HG03432 (cell line): Measurements from ENCODE around the gene DCAF8.

ENCODE experiments used
- ATAC-seq: cut with Tn5 transposase; IDR thresholded peaks from one replicate; pipeline ENCODE4 v1.9.1; 2021; ENCODE audit warnings: mild to moderate bottlenecking, moderate library complexity; ENCODE audit not compliant: unreplicated experiment

The DCAF8 gene

DNA sequence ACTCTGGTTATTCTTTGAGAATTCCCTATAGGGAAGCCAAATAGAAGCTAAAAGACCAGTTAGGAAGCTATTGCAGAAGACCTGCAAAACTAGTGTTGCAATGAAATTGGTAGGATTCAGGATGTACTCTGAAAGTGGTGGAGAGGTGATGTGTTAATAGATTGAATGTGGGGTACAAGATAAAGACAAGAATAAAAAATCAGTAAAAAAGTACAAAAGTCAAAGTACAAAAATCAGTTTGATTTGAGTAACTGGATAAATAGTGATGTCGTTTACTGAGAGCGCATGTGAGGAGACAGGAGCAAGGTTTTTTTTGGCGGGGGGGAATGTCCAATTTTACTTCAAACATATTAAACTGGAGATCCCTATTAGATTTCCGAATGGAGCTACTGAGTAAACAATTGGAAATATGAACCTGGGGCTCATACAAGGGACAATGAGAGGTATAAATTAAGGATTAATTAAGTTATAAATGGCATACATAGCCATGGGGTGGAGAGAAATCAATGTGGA lies 2.5 kb upstream of the DCAF8 start:
- ATAC-seq: no peak

DNA sequence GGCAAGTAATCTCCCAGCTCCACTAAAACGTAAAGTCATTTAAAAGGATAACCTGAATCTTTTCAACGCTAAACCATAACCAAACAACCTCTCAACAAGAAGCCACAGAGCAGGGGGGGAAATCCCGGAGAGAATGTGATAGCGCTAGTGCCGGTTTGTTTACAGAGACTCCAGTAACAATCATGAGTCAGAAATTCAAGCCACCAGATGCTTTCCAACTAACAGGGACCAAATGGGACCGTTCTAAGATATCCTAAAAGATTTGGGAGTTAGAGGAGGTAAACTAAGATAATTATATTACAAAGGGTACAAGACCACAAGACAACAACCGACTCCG lies 825 bp downstream of the DCAF8 start:
- peak; percentile 27 for ATAC-seq

DNA sequence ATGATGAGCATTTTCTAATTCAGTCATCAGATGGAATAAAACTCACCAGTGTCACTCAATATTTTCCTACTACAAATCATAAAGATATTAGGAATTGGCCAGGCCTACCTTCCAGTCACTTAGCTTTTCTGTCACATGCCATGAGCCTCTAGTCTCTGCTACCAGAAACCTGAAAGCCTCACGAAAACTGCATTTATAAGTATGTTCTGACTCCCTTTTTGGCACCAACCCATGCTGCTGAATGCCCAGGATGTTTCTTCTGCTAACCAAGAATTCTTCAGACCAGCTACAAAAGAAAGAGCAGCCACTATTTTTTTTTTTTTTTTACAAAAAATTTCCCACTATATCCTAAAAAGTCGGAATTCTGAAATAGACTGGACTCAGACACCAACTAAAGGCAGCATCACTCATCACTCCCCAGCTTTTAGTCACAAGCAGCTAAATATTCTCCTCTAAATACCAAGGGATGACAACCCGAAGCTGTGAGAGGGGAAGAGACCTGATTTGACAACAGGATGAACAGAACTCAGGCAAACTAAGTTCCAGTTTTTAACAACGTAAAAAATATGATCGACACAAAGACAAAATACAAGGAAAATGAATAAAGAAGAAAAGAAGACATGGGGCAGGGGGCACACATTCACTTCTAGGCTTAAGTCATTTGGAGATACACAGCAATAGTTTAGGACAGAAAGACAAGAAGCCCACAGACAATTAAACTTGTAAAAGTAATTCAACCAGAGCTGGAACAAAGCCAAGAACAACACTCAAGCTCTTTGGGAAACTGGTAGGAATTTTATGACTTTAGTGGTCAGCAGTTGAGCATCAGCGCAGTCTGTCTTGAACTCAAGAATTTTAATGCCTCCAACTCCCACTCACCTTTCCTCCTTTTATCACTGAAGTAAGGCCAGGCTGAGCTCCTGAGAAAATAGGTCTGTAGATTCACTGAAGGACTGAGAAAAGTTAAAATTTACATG lies 1.7 kb downstream of the DCAF8 start:
- no peak for ATAC-seq

DNA sequence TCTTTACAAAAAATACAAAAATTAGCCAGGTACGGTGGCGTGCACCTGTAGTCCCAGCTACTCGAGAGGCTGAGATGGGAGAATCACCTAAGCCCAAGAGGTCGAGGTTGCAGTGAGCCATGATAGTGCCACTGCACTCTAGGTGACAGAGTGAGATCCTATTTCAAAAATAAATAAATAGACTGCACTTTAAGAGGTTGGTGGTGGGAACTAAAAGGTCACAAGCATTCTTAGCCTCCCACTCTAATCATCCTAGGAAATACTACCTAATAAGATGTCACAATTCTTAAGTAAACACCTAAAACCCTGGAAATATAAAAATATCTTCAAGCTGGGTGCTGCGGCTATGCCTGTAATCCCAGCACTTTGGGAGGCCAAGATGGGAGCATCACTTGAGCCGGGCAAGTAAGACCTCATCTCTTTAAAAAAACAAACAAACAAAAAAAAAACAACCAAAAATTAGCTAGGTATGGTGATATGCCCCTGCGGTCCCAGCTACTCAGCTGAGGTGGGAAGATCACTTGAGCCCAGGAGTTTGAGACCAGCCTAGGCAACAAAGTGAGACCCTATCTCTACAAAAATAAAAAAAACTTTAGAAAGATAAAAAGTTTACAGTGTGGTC lies 4.1 kb downstream of the DCAF8 start:
- ATAC-seq: no peak

DNA sequence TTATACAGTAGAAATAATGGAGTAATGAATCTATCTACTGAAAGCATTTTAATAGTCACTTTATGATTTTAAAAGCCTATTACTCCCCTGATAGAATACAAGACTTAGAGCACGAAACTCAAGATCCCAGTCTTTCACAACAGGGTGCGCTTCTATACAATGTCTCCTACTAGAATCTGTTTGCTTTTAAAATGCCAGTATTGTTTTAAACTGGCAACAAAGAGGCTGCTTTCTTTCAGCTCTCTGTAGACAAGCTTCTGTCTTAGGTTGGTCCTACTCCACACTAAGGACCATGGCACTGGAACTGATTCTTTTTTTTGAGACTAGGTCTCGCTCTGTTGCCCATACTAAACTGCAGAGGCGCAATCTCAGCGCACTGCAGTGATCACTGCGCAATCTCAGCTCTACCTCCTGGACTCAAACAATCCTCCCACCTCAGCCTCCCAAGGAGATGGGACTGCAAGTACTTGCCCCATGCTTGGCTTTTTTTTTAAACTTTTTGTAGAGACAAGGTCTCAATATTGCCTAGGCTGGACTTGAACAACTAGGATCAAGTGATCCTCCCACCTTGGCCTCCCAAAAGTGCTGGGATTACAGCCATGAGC lies 4.8 kb downstream of the DCAF8 start:
- ATAC-seq: no peak

DNA sequence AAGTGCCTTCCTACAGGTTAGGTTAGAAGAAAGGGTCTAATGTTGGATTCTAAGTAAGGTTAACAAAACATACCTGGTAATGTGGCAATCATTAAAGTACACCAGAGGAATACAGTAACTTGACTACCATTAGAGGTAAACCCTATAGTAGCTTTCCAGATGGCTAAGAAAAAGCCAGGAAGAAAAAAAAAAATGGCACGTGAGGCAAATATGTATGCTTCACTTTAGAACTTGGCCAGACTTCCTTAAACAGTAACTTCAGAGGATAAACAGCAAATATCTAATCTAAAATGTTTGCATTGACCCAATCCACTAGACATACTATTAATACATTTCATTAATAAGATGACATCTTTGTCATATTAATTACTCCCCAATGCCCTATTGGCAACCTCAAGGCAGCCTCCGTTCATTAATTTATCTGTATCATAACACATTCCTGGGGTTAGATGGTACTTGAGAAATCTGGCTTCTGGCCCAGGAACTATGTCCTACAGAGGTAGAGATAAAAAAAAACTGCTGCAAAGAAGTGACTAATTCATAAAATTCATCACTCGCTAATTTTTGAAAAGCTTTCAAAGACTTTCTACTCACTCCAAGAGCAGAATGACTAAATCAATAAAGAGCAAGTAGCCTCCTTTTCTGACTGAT lies 5.8 kb downstream of the DCAF8 start:
- ATAC-seq: no peak

DNA sequence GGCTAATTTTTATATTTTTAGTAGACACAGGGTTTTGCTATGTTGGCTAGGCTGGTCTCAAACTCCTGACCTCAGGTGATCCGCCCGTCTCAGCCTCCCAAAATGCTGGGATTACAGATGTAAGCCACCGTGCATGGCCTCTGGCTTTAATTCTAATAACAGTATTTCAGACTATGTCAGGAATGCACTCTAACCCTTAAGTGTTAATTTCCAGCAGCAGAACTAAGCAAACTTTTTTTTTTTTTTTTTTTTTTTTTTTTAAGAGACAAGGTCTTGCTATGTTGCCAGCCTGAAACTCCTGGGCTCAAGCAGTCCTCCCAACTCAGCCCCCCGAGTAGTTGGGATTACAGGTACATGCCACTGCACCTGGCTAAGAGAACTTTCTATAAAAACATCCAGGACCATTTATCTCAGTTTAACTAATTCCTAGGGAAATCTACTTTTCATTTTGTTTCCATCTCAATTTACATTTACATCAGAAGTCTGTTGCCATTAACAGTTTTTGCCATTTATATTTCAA lies 6.5 kb downstream of the DCAF8 start:
- no peak for ATAC-seq

DNA sequence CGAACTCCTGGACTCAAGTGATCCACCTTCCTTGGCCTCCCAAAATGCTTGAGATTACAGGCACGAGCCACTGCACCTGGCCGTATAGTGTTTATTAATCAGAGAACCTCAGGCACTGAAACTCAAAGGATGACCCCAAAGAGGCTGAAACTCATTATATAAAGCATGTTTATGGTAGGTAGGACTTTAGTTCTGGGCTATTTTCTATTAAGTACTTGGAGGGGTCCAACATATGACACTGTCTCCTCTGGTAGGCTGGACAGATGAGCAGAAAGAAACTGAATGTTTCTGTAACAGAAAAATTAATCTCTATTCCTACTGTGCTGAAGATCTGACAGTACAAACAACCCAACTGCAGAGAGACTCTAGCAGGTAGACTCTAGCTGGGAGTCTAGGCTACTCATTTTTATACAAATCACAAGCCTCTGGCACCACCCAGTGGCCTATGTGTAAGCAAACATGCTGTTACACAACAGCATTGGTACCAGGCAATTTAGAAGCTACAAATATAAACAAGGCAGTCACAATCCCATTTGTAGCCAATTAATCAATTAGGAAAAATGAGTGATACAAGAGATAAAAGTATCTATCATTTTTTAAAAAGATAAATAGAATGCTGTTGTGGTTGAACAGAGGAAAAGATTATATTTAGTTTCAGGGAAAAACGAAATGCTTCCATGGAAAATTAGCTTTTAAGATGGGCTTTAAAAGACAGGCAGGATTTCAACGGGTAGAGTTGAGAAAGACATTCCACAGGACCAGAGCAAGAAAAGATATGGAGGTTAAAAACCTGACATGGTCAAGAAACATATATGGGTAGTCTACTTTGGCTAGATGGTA lies 10.4 kb downstream of the DCAF8 start:
- peak; percentile 75 for ATAC-seq

DNA sequence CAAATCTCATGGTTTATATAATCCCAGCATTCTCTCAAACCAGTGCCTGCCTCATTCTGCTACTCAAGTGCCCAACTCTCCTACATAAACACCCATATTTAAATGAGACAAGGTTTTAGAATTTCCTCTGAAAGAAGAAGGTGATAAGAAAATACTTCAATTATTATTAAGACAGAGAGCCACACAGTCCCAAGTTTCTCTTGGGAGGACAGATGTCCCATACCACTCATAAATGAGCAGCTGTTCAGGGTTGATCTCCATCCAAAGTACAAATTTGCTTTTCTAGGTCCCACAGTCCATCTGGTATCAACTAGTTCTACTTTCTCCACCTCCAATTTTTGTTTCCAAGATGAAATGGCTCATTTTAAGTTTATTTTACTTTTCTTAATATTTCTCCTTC lies 11.3 kb downstream of the DCAF8 start:
- ATAC-seq: no peak

DNA sequence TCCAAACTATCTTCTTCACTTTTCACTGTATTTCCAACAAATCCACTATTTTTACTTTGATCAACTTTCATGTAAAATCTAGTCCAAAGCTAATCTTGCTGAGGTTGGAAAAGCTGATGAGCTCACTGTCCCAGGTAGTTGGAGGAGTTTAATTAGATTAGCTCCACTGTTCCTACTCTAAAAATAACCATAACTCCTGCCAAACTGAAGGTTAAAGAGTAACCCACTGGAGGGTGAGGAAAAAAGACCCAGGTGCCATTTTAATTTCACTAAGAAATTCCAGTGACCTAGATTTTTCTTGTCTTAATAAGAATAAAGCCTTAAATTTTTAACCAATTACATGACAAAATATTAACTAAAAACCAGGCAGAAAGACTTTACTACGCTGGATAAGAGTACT lies 15.3 kb downstream of the DCAF8 start:
- ATAC-seq: no peak

DNA sequence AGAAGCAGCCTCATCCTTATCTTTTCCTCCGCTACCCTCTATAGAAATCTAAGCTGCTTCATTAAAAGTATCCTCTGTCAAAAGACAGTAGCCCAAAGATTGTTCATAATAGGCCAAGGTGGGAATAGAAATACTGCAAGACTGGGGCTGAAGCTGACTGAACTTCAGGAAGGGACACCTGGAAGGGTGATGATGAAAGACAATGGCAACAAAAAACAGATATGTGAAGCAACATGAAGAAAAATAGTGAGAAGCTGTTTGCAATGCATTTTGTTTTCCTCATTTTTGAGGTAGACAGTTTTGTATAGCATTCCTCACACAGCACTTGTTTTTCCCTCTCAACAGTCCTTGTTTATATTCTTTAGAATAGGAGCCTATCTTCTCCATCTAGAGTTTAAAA lies 16.9 kb downstream of the DCAF8 start:
- no peak for ATAC-seq

DNA sequence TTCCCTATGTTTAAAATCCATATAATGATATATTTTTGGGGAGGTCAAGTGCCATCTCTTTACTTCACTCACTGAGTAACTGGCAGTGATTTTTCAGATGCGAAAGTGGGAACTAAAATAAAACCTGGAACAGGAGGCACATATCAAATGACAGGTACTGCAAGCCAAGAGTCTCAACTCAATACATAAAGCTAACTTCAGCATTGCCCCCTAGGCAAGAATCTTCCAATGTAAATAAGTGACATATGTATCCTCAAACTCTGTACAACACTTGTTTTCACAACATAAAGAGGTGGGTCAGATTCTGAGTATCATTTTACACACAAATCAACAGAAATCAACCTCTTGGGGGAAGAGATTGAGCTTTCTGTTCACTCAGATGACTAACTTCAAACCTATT lies 18.1 kb downstream of the DCAF8 start:
- ATAC-seq: no peak

DNA sequence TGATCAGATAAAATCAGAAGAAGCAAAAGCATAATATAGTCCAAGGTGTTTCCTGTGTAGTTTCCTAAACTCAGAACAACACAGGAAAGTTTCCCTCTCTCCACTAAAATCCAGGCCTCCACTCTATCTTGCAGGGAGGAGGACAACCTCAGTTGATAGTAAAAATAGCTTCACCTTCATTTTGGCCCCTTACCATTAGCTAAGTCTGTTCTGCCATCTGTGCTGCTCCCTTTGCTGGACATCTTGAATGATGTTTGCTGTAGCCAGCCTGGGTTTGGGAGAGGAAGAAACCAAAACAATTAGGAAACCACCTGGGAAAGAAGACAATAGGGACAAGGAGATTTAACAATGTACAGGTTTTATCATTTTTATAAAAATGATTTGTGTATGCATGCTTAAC lies 18.6 kb downstream of the DCAF8 start:
- ATAC-seq: no peak

DNA sequence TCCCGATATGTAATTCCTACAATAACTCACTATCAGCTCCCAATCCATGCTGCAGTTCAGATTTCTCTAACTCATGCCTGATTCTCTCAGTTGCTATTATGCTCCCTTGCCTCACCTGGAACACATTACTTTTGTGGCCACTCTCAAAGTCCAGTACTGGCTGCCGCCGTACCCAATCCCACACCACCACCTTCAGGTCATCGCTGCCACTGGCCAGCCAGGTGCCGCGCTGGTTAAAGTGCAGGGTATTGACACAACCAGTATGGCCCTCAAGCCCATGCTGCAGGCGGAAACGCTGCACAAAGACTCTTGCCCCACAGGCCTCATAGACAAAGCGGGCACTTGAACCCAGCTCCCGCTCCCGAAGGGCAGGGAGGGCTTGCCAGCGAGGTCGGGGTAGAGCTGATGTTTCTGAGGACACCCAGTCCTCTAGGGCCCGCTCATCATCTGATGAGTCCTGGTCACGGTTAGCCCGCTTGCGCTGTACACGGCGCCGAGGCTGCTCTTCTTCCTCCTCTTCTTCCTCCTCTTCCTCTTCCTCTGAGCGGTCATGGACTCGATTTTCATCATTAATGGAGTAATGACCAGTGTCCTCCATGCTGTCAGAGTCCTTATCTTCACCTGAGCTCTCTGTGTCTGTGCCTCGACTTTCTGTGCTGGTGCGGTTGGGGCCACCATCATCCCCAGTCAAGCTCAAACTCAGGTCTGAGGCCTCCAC lies 22.6 kb downstream of the DCAF8 start:
- ATAC-seq: no peak

DNA sequence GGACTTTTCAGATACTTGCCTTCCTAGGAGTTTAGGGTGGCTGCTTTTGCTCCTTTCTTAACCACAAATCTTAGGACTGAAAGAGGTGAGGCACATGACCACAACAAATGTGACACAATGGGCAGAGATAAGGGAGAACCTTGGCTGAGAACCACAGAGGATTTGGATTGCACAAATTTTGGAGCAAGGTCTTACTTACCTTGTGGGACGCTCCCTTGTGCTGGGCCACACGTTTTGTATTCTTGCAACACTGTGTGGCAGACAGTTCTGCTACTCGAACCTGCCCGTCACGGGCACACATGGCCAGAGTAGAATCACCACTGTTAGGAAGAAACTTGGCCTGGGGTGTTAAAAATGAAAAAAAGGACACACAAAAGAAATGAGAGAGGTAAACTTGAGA lies 23.9 kb downstream of the DCAF8 start:
- ATAC-seq: no peak

DNA sequence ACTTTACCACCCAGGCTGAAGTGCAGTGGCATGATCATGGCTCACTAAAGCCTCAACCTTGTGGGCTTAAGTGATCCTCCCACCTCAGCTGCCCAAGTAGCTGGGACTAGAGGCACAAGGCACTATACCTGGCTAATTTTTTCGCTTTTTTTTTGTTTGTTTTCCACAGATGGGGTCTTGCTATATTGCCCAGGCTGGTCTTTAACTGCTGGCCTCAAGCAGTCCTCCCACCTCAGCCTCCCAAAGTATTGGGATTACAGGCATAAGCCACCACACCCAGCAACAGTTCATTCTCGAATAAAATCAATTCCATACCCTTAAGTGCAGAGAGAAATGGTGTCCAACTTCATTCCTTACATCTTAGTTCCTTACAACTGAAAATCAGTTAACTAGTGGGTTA lies 24.8 kb downstream of the DCAF8 start:
- ATAC-seq: no peak

DNA sequence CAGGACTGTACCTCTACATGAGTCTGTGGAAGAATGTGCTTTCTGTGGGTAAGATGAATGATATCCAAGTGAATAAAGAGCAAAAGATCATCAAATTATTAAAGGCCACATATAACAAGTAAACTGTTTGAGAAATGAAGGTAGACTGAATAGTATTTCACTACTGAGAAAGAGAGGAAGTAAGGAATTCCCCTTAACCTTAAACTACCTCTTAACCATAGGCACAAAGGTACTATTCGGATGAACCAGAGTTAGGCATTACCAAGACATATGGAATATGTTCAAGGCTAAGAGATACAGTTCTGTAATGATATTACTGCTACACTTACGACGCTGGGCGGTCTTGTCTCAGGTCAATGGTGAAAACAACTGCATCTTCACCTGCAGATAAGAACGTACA lies 25.5 kb downstream of the DCAF8 start:
- no peak for ATAC-seq

DNA sequence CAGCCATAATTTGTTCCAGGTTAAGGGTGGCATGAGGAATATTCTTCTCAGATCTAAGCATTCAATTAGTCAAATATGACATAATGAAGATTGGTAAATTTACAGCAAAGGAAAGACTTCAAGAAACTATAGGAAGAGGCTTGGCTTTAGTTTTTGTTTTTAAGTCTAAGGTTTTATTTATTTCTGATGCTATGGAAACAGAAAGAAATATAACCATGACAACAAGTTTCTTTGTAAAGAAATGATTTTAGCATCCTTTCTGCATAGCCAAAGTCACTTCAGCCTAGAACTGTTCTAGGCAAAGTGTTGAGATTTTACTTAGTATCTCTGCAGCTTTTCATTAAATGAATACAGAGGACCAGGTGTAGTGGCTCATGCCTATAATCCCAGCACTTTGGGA lies 29.4 kb downstream of the DCAF8 start:
- no peak for ATAC-seq

DNA sequence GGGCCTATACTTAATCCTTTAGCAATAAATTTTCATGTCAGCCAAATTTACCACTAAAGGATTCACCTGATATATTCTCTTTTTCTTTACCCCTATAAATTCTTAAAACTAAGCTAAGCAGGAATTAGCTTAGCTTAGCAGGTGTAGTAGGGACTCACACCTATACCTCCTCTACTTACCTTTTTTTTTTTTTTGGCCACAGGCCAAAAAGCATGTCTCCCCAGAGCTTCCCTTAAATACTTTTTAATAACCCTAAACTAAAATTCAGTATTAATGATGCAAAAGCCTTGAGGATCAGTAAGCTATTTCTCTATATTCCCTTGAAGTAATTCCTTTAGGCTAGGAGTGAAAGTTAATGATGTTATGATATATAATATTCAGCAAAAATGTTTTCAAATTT lies 33.9 kb downstream of the DCAF8 start:
- no peak for ATAC-seq

DNA sequence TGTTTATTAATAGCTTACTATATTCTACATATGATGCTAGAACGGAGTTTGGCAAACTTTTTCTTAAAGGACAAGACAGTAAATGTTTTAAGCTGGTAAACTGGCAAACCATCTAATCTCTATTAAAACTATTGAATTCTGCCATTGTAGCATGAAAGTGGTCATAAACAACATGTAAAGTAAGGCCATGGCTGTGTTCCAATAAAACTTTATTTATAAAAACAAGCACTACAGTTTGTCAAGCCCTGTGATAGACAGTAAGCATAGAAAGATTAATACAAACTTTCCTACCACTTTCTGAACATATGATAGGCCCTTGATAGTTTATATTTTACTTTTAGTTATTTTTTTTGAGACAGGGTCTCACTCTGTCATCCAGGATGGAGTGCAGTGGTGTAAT lies 34.8 kb downstream of the DCAF8 start:
- ATAC-seq: no peak
